GM21367 (cell line): ENCODE data around the gene CLCN5.

ENCODE experiments used
- ATAC-seq: cut with Tn5 transposase; IDR thresholded peaks from one replicate; pipeline ENCODE4 v1.9.1; 2021; ENCODE audit not compliant: unreplicated experiment

Gene CLCN5

GRCh38 chrX:49922291-49923241 lies at the start of gene CLCN5:
TSS of gene CLCN5 (plus strand) at chrX:49922596. CDS start at chrX:49925299, 2,703 bp downstream.
- peak; percentile 97 for ATAC-seq

GRCh38 chrX:49876750-49877149 lies 45.6 kb upstream of the CLCN5 start:
- ATAC-seq = no peak

- ATAC-seq = no peak
These were observed 44.8 kb upstream of the CLCN5 start for GRCh38 chrX:49877397-49878101.

- ATAC-seq = no peak
These were observed 44.1 kb upstream of the CLCN5 start for GRCh38 chrX:49878128-49878833.

GRCh38 chrX:49878834-49879655 lies 43.4 kb upstream of the CLCN5 start, which contains the start of gene USP27X:
TSS of gene USP27X (plus strand) at chrX:49879484. CDS start at chrX:49880308, 824 bp downstream.
- peak; percentile 88 for ATAC-seq

- no peak for ATAC-seq
These were observed 42.6 kb upstream of the CLCN5 start for GRCh38 chrX:49879656-49880277.

GRCh38 chrX:49880668-49881067 lies 41.7 kb upstream of the CLCN5 start:
- no peak for ATAC-seq

- no peak for ATAC-seq
These were observed 38.0 kb upstream of the CLCN5 start for GRCh38 chrX:49884290-49884862.

GRCh38 chrX:49892542-49892941 lies 29.9 kb upstream of the CLCN5 start:
- ATAC-seq = no peak

- no peak for ATAC-seq
These were observed 25.4 kb upstream of the CLCN5 start for GRCh38 chrX:49896951-49897350.

GRCh38 chrX:49901048-49901447 lies 21.3 kb upstream of the CLCN5 start:
- no peak for ATAC-seq

- no peak for ATAC-seq
These were observed 12.1 kb upstream of the CLCN5 start for GRCh38 chrX:49910344-49910743.

- ATAC-seq = no peak
These were observed 10.3 kb upstream of the CLCN5 start for GRCh38 chrX:49912086-49912485.

- no peak for ATAC-seq
These were observed 9.5 kb upstream of the CLCN5 start for GRCh38 chrX:49912861-49913260.

GRCh38 chrX:49915361-49916222 lies 6.8 kb upstream of the CLCN5 start:
- ATAC-seq = peak; percentile 73

- ATAC-seq = no peak
These were observed 2.8 kb upstream of the CLCN5 start for GRCh38 chrX:49919617-49920016.

GRCh38 chrX:49921109-49921508 lies 1.3 kb upstream of the CLCN5 start:
- ATAC-seq = no peak

- ATAC-seq = no peak
These were observed 2.8 kb downstream of the CLCN5 start for GRCh38 chrX:49925176-49925575.

GRCh38 chrX:49930039-49930438 lies 7.6 kb downstream of the CLCN5 start:
- ATAC-seq = no peak
